Peyer's patch (tissue), 4 donors: ENCODE results near the gene MICAL3. TPM values are rescaled to one million over a fixed set of nuclear protein-coding genes. Genes with fewer than 3 reads are reported as not detected.

Source experiments
- DNase-seq, 3 donors: peaks; one replicate each; pipeline ENCODE4 v3.0.0-alpha.2; 2017 to 2019
- H3K27ac ChIP-seq, 4 donors: fragments of 200-600 bp; sonication (generic); one replicate each; pipeline ENCODE4 v1.5.1; 2016 to 2019
- H3K27me3 ChIP-seq, 2 donors: fragments of 200-600 bp; sonication (generic); one replicate each; pipeline ENCODE4 v1.5.1; 2019
- H3K36me3 ChIP-seq, 3 donors: fragments of 200-600 bp; sonication (generic); one replicate each; pipeline ENCODE4 v1.5.1; 2016 to 2019
- H3K4me1 ChIP-seq, 4 donors: fragments of 200-600 bp; sonication (generic); one replicate each; pipeline ENCODE4 v1.5.1; 2016 to 2019
- H3K4me3 ChIP-seq, 4 donors: fragments of 200-600 bp; sonication (generic); 1 replicate in 3 of 4; 2 replicates in 1 of 4; pipeline ENCODE4 v1.5.1; 2016 to 2019; ENCODE audit warnings: mild to moderate bottlenecking in 1 of 4
- H3K9me3 ChIP-seq, 4 donors: fragments of 200-600 bp; sonication (generic); one replicate each; pipeline ENCODE4 v1.5.1; 2016 to 2019; ENCODE audit warnings: mild to moderate bottlenecking in 1 of 4
- CTCF ChIP-seq, 6 experiments: fragments of 450-650 bp in 4 of 6; fragments of 200-600 bp in 2 of 6; sonication (generic) in 1 of 6; IDR thresholded peaks; one replicate each; pipeline ENCODE4 v1.5.1; 2017 to 2019; ENCODE audit warnings: antibody characterized with exemption in 6 of 6, mild to moderate bottlenecking in 3 of 6, moderate library complexity in 1 of 6
- POLR2A ChIP-seq, 2 donors: fragments of 450-650 bp; IDR thresholded peaks; one replicate each; pipeline ENCODE4 v1.5.1; 2017; ENCODE audit warnings: antibody characterized with exemption in 2 of 2, mild to moderate bottlenecking in 2 of 2, moderate library complexity in 2 of 2
- total RNA-seq, 4 donors: library from RNA; depleted of rRNA; stranded (reverse); fragments of >200 nt; gene quantifications; one replicate each; pipeline ENCODE4 v1.1.0, GENCODE V29; 2016

The MICAL3 gene
- total RNA-seq, 4 donors from 2014 or later: 68.5 to 99.1 (median 88.7) TPM

- Histone ChIP-seq H3K27me3 (no peaks in the 10 kb centered on the region), H3K4me1 (no peaks in the 10 kb centered on the region), H3K4me3 (no peak overlapping the region), H3K27ac (peak overlapping the region in 1 of 4 donors; percentile 51), H3K36me3 (peaks cover 0 to 52% (median 0%) of the 10 kb centered on the region in 3 donors), H3K9me3 (no peaks in the 10 kb centered on the region)
- no peak for TF ChIP-seq CTCF (IDR thresholded peaks at IDR 0.05)
- TF ChIP-seq POLR2A (IDR thresholded peaks at IDR 0.05): no peak
- no peak for DNase-seq
Measured at GRCh38 chr22:17902960-17903359, 121.4 kb downstream of the MICAL3 start.

- peaks cover 0 to 45% (median 0%) of the 10 kb centered on the region in 3 donors for H3K36me3 ChIP-seq
- peaks cover 0 to 4% (median 0%) of the 10 kb centered on the region in 4 donors for H3K4me1 ChIP-seq
- TF ChIP-seq POLR2A (IDR thresholded peaks at IDR 0.05) (no peak), CTCF (IDR thresholded peaks at IDR 0.05) (no peak)
- H3K27ac ChIP-seq: no peak overlapping the region
- no peaks in the 10 kb centered on the region for H3K9me3 ChIP-seq
- H3K4me3 ChIP-seq: no peak overlapping the region
- no peak for DNase-seq
- H3K27me3 ChIP-seq: no peaks in the 10 kb centered on the region
Measured at GRCh38 chr22:17898375-17898774, 126.0 kb downstream of the MICAL3 start.

DNA sequence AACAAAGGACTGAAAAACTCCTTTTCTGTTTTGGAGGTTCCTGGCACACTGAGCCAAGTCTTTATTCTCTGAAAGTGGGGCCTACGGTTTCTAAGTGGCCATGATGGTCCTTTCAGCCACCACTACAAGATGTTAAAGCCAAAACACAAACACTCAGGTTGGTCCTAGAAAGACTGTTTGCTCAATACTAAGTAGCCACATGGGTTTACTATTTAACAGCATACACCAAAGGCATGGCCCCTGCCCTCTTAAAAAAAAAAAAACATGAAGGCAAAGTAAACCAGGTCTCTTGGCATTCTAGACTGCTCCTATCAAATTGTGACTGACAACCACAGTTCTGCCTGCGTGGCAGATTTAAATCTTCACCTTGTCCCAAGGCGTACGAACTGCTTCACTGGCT lies 126.5 kb downstream of the MICAL3 start:
- Histone ChIP-seq H3K9me3 (no peaks in the 10 kb centered on the region), H3K4me3 (no peak overlapping the region), H3K27ac (no peak overlapping the region), H3K36me3 (peaks cover 0 to 47% (median 0%) of the 10 kb centered on the region in 3 donors), H3K4me1 (peaks cover 0 to 9% (median 0%) of the 10 kb centered on the region in 4 donors), H3K27me3 (no peaks in the 10 kb centered on the region)
- TF ChIP-seq CTCF (IDR thresholded peaks at IDR 0.05) (no peak), POLR2A (IDR thresholded peaks at IDR 0.05) (no peak)
- DNase-seq: no peak

DNA sequence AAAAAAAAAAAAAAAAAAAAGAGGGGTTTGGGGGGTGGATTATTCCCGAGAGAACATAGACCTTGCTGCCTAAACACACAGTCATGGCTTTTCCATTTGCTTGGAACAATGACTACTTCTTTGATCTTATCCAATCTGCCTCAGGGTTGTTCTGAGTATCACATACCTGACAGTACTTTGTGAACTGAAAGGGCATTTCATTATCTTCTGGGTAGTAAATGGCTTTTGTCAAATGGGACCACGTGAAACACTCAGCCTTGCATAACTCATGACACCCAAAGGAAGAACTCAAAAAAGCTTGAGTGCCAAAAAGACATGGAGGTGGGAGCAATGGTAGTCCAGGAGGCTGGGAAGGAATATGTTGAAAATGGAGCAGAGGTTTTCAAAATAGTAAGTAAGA lies 126.9 kb downstream of the MICAL3 start:
- TF ChIP-seq POLR2A (IDR thresholded peaks at IDR 0.05) (no peak), CTCF (IDR thresholded peaks at IDR 0.05) (no peak)
- peaks cover 0 to 12% (median 0%) of the 10 kb centered on the region in 4 donors for H3K4me1 ChIP-seq
- no peaks in the 10 kb centered on the region for H3K9me3 ChIP-seq
- no peak overlapping the region for H3K4me3 ChIP-seq
- H3K36me3 ChIP-seq: peaks cover 0 to 47% (median 0%) of the 10 kb centered on the region in 3 donors
- H3K27me3 ChIP-seq: no peaks in the 10 kb centered on the region
- no peak for DNase-seq
- H3K27ac ChIP-seq: no peak overlapping the region

DNA sequence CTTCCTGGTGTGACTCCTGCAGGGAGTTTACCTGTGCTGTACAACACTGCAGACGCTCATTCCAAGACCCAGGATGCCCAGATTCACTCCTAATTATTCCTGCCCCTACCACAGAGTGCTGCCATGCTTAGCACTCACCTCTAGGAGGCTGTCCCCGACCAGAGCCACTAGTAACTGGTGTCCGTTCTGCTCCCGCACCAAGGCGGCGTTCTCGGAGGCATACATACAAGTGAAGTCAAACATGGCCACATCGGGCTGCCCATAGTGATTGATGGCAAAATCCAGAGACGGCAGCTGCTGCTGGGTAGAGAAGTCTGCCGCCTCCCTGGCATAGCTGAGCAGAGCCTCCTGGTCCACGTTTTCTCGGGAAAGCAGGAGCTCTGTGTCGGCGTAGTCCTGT lies 127.8 kb downstream of the MICAL3 start:
- Histone ChIP-seq H3K4me3 (no peak overlapping the region), H3K36me3 (peaks cover 0 to 40% (median 0%) of the 10 kb centered on the region in 3 donors)
- TF ChIP-seq POLR2A (IDR thresholded peaks at IDR 0.05) (no peak), CTCF (IDR thresholded peaks at IDR 0.05) (no peak)

More for the DNA sequence above, 127.8 kb downstream of the MICAL3 start:
- Histone ChIP-seq H3K27me3 (no peaks in the 10 kb centered on the region), H3K4me1 (peaks cover 0 to 21% (median 2%) of the 10 kb centered on the region in 4 donors), H3K9me3 (no peaks in the 10 kb centered on the region), H3K27ac (no peak overlapping the region)
- no peak for DNase-seq
